ENCODE data around the gene PHF12. TPM values are rescaled to one million over a fixed set of nuclear protein-coding genes. Genes with fewer than 3 reads are reported as not detected.

The PHF12 gene
- total and polyA plus RNA-seq, 2 experiments from 2014 or later: 19.7 to 41.0 TPM

DNA sequence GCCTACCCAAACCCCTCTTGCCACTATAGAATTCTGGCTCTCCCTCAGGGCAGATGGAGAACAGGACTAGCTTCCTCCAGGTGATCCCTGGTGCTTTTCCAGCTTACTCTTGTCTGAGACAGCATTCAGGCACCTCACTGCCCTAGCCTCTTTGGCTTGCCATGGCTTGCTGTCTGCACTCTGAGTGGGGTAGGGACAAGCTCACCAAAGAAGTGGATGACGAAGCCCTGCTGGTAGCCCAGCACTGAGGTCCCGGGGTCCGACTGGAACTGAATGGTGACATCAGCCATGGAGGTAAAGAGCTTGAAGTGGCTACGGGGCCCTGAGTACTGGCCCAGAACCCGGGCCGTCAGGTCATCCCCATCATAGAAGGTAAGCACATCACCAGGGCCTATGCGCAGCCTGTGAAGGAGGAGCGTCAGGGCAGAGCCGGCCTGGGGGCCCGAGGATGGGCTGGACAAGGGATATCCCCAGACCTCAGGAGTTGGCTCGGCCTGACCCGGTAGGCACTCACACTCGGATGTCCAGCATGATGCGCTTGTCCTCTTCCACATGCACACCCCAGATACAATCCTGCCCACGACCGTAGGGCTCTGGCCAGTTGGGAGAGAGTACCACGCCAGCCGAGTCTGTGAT, 7.6 kb upstream of the PHF12 start (continued):
- TF ChIP-seq, protein P1, sequence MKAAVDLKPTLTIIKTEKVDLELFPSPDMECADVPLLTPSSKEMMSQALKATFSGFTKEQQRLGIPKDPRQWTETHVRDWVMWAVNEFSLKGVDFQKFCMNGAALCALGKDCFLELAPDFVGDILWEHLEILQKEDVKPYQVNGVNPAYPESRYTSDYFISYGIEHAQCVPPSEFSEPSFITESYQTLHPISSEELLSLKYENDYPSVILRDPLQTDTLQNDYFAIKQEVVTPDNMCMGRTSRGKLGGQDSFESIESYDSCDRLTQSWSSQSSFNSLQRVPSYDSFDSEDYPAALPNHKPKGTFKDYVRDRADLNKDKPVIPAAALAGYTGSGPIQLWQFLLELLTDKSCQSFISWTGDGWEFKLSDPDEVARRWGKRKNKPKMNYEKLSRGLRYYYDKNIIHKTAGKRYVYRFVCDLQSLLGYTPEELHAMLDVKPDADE (IDR thresholded peaks at IDR 0.05): no peak
- TF ChIP-seq, protein P2, sequence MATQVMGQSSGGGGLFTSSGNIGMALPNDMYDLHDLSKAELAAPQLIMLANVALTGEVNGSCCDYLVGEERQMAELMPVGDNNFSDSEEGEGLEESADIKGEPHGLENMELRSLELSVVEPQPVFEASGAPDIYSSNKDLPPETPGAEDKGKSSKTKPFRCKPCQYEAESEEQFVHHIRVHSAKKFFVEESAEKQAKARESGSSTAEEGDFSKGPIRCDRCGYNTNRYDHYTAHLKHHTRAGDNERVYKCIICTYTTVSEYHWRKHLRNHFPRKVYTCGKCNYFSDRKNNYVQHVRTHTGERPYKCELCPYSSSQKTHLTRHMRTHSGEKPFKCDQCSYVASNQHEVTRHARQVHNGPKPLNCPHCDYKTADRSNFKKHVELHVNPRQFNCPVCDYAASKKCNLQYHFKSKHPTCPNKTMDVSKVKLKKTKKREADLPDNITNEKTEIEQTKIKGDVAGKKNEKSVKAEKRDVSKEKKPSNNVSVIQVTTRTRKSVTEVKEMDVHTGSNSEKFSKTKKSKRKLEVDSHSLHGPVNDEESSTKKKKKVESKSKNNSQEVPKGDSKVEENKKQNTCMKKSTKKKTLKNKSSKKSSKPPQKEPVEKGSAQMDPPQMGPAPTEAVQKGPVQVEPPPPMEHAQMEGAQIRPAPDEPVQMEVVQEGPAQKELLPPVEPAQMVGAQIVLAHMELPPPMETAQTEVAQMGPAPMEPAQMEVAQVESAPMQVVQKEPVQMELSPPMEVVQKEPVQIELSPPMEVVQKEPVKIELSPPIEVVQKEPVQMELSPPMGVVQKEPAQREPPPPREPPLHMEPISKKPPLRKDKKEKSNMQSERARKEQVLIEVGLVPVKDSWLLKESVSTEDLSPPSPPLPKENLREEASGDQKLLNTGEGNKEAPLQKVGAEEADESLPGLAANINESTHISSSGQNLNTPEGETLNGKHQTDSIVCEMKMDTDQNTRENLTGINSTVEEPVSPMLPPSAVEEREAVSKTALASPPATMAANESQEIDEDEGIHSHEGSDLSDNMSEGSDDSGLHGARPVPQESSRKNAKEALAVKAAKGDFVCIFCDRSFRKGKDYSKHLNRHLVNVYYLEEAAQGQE (IDR thresholded peaks at IDR 0.05; ENCODE audit: unreplicated experiment): no peak
- TF ChIP-seq CREB1 (CRISPR knock-in tag; IDR thresholded peaks at IDR 0.05; ENCODE audit: low read depth) (no peak), JUNB (IDR thresholded peaks at IDR 0.05; ENCODE audit: unreplicated experiment) (no peak), EZH2phosphoT487 (IDR thresholded peaks at IDR 0.05; ENCODE audit: unreplicated experiment) (no peak)
- TF ChIP-seq, protein P3, sequence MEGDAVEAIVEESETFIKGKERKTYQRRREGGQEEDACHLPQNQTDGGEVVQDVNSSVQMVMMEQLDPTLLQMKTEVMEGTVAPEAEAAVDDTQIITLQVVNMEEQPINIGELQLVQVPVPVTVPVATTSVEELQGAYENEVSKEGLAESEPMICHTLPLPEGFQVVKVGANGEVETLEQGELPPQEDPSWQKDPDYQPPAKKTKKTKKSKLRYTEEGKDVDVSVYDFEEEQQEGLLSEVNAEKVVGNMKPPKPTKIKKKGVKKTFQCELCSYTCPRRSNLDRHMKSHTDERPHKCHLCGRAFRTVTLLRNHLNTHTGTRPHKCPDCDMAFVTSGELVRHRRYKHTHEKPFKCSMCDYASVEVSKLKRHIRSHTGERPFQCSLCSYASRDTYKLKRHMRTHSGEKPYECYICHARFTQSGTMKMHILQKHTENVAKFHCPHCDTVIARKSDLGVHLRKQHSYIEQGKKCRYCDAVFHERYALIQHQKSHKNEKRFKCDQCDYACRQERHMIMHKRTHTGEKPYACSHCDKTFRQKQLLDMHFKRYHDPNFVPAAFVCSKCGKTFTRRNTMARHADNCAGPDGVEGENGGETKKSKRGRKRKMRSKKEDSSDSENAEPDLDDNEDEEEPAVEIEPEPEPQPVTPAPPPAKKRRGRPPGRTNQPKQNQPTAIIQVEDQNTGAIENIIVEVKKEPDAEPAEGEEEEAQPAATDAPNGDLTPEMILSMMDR (conservative IDR thresholded peaks at IDR 0.05; ENCODE audit: low read depth in 2 of 2): no peak

DNA sequence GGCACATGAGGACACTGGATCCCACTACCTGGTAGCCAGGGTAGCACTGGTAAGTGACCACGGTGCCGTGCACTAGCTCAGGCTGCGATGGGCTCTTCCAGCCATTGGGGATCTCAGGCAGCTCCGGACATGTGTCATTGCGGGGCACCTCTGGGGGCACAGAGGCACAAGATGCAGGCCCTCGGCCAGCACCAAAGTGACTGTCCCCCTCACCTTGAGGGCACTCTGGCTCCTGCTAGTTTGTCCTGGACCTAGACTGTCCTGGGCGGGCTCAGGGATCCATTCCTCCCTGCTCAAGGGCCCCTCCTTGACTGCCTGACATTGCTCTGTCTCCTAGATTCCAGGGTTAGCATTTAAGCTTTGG, 6.7 kb upstream of the PHF12 start:
- no peaks in the 10 kb centered on the region for H3K79me2 ChIP-seq (replicated peaks; ENCODE audit: insufficient read depth)
- no peak overlapping the region for H3K4me3 ChIP-seq
- no peaks in the 10 kb centered on the region for H3K9me3 Mint-ChIP-seq
- H3K27me3 ChIP-seq (ENCODE audit: insufficient read depth): no peaks in the 10 kb centered on the region
- H3K9me2 ChIP-seq (ENCODE audit: insufficient read depth): no peaks in the 10 kb centered on the region
- H4K20me1 ChIP-seq (replicated peaks; ENCODE audit: insufficient read depth): no peaks in the 10 kb centered on the region
- no peak overlapping the region for H3K4me2 ChIP-seq
- peaks cover 17% of the 10 kb centered on the region for H3K4me1 Mint-ChIP-seq
- peaks cover 3% of the 10 kb centered on the region; the same call in 1 of the 2 replicates for H3K4me1 ChIP-seq (ENCODE audit: insufficient read depth)
- no peaks in the 10 kb centered on the region for H3K36me3 Mint-ChIP-seq (ENCODE audit: low read depth)
- no peak overlapping the region for H2AFZ ChIP-seq
- H3K27me3 Mint-ChIP-seq (ENCODE audit: insufficient read depth, low read depth, poor library complexity): peaks cover 4% of the 10 kb centered on the region
- no peak overlapping the region for H3K4me3 Mint-ChIP-seq
- H3K27ac ChIP-seq (ENCODE audit: low read depth): no peak overlapping the region
- 0 out of 2 replicates have a peak, but pooled peaks cover 7% of the 10 kb centered on the region for H3F3A ChIP-seq (replicated peaks; ENCODE audit: low read depth)
- DNase-seq (ENCODE audit: low spot score): no peak
- H3K36me3 ChIP-seq (ENCODE audit: insufficient read depth): no peaks in the 10 kb centered on the region
- no peak overlapping the region for H3K27ac Mint-ChIP-seq
- no peak for ATAC-seq
- TF ChIP-seq NANOG (IDR thresholded peaks at IDR 0.05; ENCODE audit: borderline replicate concordance) (no peak), ZNF114 (CRISPR knock-in tag; IDR thresholded peaks at IDR 0.05) (no peak), EZH2 (IDR thresholded peaks at IDR 0.05; ENCODE audit: low read depth, unreplicated experiment) (no peak), STAT1 (IDR thresholded peaks at IDR 0.05; ENCODE audit: unreplicated experiment) (no peak)
- TF ChIP-seq, protein P3 (conservative IDR thresholded peaks at IDR 0.05; ENCODE audit: low read depth in 2 of 2): no peak
- TF ChIP-seq, protein P2 (IDR thresholded peaks at IDR 0.05; ENCODE audit: unreplicated experiment): no peak

All from GM23338 (cell line).